Measurements from ENCODE around the gene GLP2R.

Gene GLP2R

DNA sequence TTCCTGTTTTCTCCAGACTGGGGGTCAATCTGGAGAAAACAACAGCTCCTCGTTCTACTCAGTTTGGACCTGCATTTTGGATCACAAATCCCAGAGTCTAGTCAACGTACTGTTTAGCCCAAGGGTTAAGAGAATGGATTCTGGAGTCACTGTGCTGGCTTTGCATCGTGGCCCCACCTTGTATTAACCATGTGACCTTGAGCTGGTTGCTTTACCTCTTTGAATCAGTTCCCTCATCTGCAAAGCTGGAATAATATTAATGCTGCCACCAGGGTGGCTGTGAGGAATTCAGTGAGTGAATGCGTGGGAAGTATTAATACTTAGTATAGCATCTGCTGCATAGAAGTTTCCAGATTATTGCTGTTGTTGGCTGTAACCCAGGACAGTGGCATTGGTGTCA, 23.0 kb upstream of the GLP2R start:
- Mint-ChIP-seq H3K4me1 (ENCODE audit: low read depth) (no peaks in the 10 kb centered on the region), H3K27ac (no peak overlapping the region), H3K27me3 (peaks cover 22% of the 10 kb centered on the region), H3K4me3 (no peak overlapping the region), H3K36me3 (no peaks in the 10 kb centered on the region), H3K9me3 (ENCODE audit: low read depth) (peaks cover 14% of the 10 kb centered on the region)

DNA sequence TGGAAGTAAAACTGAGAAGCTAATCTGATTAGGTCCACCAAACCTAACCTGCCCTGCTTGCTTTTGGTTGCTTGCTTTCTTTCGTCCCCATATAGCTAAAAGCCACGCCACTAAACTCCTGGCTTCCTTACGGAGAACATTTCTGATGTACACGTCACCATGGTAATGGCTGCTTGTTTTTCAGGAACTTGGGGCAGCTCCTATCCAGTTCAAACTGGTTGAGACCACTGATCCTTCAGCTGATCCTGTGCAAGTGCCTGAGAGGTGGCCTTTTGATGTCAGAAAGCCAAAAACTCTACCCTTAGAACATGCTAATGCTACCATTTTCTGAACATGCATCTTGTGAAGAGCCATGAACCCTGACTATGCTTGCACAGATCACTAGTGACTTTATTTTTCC, 20.0 kb upstream of the GLP2R start:
- H3K36me3 Mint-ChIP-seq, result no peaks in the 10 kb centered on the region
- no peak overlapping the region for H3K4me3 Mint-ChIP-seq
- no peak overlapping the region for H3K27ac Mint-ChIP-seq
- H3K4me1 Mint-ChIP-seq (ENCODE audit: low read depth), result no peaks in the 10 kb centered on the region
- peaks cover 15% of the 10 kb centered on the region for H3K27me3 Mint-ChIP-seq
- H3K9me3 Mint-ChIP-seq (ENCODE audit: low read depth), result peaks cover 14% of the 10 kb centered on the region

- no peaks in the 10 kb centered on the region for H3K4me1 Mint-ChIP-seq (ENCODE audit: low read depth)
- H3K27ac Mint-ChIP-seq, result no peak overlapping the region
- H3K36me3 Mint-ChIP-seq, result no peaks in the 10 kb centered on the region
- peaks cover 20% of the 10 kb centered on the region for H3K27me3 Mint-ChIP-seq
- no peak overlapping the region for H3K4me3 Mint-ChIP-seq
- peaks cover 14% of the 10 kb centered on the region for H3K9me3 Mint-ChIP-seq (ENCODE audit: low read depth)
Observed at GRCh38 chr17:9806699-9807098, 19.0 kb upstream of the GLP2R start.

GRCh38 chr17:9809409-9809808, 16.3 kb upstream of the GLP2R start:
- H3K36me3 Mint-ChIP-seq, result no peaks in the 10 kb centered on the region
- H3K4me1 Mint-ChIP-seq (ENCODE audit: low read depth), result no peaks in the 10 kb centered on the region
- peaks cover 9% of the 10 kb centered on the region for H3K9me3 Mint-ChIP-seq (ENCODE audit: low read depth)
- no peak overlapping the region for H3K4me3 Mint-ChIP-seq
- H3K27ac Mint-ChIP-seq, result no peak overlapping the region
- H3K27me3 Mint-ChIP-seq, result peaks cover 9% of the 10 kb centered on the region

GRCh38 chr17:9810100-9810949, 15.4 kb upstream of the GLP2R start:
- Mint-ChIP-seq H3K4me1 (ENCODE audit: low read depth) (no peaks in the 10 kb centered on the region), H3K36me3 (no peaks in the 10 kb centered on the region)

DNA sequence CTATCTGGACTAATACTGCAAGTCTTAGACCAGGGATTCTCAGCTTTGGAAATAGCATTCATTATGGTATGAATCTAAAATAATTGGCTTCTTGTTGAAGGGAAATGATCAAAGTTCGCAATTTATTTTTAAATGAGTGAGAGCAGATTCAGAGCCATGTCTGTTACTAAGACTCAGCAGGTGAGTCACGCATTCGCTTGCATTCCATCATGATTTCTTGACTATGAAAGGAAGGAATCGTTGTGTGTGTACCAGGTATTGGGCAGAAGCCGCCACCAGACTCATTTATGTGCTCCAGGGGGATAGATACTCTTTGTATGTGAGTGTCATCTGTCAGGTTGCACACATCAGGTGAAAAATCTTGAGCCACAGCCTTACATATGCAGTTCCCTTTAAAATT, 14.6 kb upstream of the GLP2R start:
- H3K36me3 Mint-ChIP-seq, result no peaks in the 10 kb centered on the region
- H3K9me3 Mint-ChIP-seq (ENCODE audit: low read depth), result no peaks in the 10 kb centered on the region
- H3K4me1 Mint-ChIP-seq (ENCODE audit: low read depth), result no peaks in the 10 kb centered on the region
- no peak overlapping the region for H3K4me3 Mint-ChIP-seq
- peaks cover 5% of the 10 kb centered on the region for H3K27me3 Mint-ChIP-seq
- H3K27ac Mint-ChIP-seq, result no peak overlapping the region

More at GRCh38 chr17:9810100-9810949, 15.4 kb upstream of the GLP2R start:
- Mint-ChIP-seq H3K27ac (no peak overlapping the region), H3K27me3 (peaks cover 5% of the 10 kb centered on the region), H3K4me3 (no peak overlapping the region), H3K9me3 (ENCODE audit: low read depth) (peaks cover under 1% of the 10 kb centered on the region)

GRCh38 chr17:9811537-9811936, 14.2 kb upstream of the GLP2R start:
- no peak overlapping the region for H3K4me3 Mint-ChIP-seq
- H3K4me1 Mint-ChIP-seq (ENCODE audit: low read depth), result no peaks in the 10 kb centered on the region
- no peaks in the 10 kb centered on the region for H3K36me3 Mint-ChIP-seq
- H3K9me3 Mint-ChIP-seq (ENCODE audit: low read depth), result no peaks in the 10 kb centered on the region
- H3K27me3 Mint-ChIP-seq, result peaks cover 5% of the 10 kb centered on the region
- H3K27ac Mint-ChIP-seq, result no peak overlapping the region

DNA sequence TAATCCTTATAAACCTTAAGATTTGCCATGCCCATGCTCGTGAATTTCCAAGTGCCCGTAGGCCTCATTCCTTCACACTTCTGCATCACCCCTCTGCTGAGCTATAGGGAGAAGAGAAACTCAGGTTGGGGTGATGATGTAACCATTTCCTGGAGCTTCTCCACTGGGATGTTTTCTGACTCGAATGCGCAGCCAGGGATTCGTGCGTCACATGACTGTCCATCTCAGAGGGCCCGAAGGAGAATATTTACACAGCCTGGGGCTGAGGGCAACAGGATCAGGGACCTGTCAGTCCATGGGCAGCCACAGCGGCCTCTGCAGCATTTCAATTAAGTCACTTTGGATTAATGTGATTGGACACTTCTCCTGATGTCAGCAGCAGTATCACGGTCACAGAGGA, 12.6 kb upstream of the GLP2R start:
- H3K4me3 Mint-ChIP-seq, result no peak overlapping the region
- H3K27ac Mint-ChIP-seq, result no peak overlapping the region
- peaks cover 5% of the 10 kb centered on the region for H3K27me3 Mint-ChIP-seq
- no peaks in the 10 kb centered on the region for H3K9me3 Mint-ChIP-seq (ENCODE audit: low read depth)
- no peaks in the 10 kb centered on the region for H3K36me3 Mint-ChIP-seq
- no peaks in the 10 kb centered on the region for H3K4me1 Mint-ChIP-seq (ENCODE audit: low read depth)

DNA sequence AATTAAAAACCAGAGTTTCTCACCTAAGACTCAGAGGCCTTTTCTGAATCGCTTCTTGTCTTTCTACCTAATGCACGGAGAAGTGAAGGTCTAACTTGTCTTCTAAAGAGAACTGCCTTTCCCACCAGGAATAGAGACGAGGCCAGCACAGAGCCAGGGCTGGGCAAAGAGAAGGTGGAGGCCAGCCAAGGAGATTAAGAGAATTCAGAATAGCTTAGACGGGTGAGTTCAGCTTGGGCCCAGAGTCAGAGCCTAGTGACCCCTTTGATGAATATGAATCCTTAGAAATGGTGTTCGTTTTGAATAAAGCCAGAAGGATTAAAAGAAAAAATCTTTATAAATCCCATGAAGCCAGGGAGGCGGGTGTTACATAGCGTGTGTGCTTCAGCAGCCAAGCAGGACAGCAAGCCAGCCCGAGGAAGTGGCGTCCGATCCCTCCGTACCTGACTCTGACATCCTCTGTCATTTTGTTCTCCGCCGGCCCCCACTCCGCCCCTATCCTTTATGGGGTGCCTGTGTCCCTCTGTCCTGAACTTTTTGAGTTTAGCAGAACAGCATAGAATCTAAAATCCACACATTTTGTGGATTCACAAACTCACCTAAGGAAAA, 11.3 kb upstream of the GLP2R start:
- H3K36me3 Mint-ChIP-seq, result no peaks in the 10 kb centered on the region
- peaks cover 9% of the 10 kb centered on the region for H3K27me3 Mint-ChIP-seq
- H3K9me3 Mint-ChIP-seq (ENCODE audit: low read depth), result no peaks in the 10 kb centered on the region
- no peaks in the 10 kb centered on the region for H3K4me1 Mint-ChIP-seq (ENCODE audit: low read depth)
- no peak overlapping the region for H3K4me3 Mint-ChIP-seq
- no peak overlapping the region for H3K27ac Mint-ChIP-seq

DNA sequence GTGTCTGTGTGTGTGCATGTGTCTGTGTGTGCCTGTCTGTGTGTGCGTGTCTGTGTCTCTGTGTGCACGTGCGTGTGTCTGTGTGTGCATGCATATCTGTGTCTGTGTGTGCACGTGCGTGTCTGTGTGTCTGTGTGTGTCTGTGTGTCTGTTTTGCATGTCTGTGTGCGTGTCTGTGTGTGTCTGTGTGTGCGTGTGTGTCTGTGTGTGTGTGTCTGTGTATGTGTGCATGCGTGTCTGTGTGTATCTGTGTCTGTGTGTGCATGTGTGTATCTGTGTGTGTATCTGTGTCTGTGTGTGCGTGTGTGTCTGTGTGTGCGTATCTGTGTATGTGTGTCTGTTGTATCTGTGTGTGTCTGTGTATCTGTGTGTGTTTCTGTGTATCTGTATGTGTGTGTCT, 9.3 kb upstream of the GLP2R start:
- no peaks in the 10 kb centered on the region for H3K4me1 Mint-ChIP-seq (ENCODE audit: low read depth)
- H3K27me3 Mint-ChIP-seq, result peaks cover 4% of the 10 kb centered on the region
- H3K27ac Mint-ChIP-seq, result no peak overlapping the region
- no peaks in the 10 kb centered on the region for H3K36me3 Mint-ChIP-seq
- H3K4me3 Mint-ChIP-seq, result no peak overlapping the region
- H3K9me3 Mint-ChIP-seq (ENCODE audit: low read depth), result no peaks in the 10 kb centered on the region

- Mint-ChIP-seq H3K9me3 (ENCODE audit: low read depth) (no peaks in the 10 kb centered on the region), H3K36me3 (no peaks in the 10 kb centered on the region), H3K4me1 (ENCODE audit: low read depth) (no peaks in the 10 kb centered on the region), H3K27ac (no peak overlapping the region), H3K4me3 (no peak overlapping the region), H3K27me3 (peaks cover 4% of the 10 kb centered on the region)
Observed at GRCh38 chr17:9817086-9817485, 8.6 kb upstream of the GLP2R start.

DNA sequence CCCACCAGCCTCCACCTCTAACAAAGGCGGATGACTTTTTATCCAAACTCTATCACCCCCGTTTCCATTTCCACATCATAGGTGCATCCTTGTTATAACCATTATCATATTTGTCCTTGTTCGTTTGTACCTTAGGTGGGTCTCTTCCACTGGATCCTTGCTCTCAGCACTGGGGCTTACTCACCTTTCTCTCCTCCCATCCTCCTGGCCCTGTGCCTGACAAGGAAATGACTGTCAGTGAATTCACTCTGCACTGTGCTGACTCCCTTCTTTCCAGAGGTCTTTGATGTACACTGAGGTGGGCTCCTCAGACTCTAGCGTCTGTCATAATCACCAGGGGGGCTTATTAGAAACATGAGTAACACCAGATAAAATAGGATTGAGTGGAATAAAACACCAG, 7.0 kb upstream of the GLP2R start:
- no peaks in the 10 kb centered on the region for H3K4me1 Mint-ChIP-seq (ENCODE audit: low read depth)
- H3K4me3 Mint-ChIP-seq, result no peak overlapping the region
- no peak overlapping the region for H3K27ac Mint-ChIP-seq
- H3K9me3 Mint-ChIP-seq (ENCODE audit: low read depth), result no peaks in the 10 kb centered on the region
- H3K36me3 Mint-ChIP-seq, result no peaks in the 10 kb centered on the region
- peaks cover 7% of the 10 kb centered on the region for H3K27me3 Mint-ChIP-seq

DNA sequence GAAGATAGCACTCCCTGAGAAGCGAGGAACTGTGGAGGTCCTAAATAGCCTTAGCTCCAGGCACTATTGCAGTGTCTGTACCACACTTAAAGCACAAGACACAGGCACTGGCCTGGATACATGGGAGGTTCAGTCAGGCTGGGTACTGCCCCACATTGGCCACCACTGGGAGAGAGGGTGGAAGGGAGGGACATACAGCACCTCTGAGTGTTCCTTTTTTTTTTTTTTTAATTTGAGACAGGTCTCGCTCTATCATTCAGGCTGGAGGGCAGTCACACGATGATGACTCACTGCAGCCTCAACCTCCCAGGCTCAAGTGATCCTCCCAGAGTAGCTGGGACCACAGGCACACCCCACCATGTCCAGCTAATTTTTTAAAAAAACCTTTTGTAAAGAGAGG, 5.3 kb upstream of the GLP2R start:
- Mint-ChIP-seq H3K9me3 (ENCODE audit: low read depth) (no peaks in the 10 kb centered on the region), H3K36me3 (no peaks in the 10 kb centered on the region), H3K4me3 (no peak overlapping the region), H3K4me1 (ENCODE audit: low read depth) (no peaks in the 10 kb centered on the region), H3K27ac (no peak overlapping the region), H3K27me3 (peaks cover 12% of the 10 kb centered on the region)

DNA sequence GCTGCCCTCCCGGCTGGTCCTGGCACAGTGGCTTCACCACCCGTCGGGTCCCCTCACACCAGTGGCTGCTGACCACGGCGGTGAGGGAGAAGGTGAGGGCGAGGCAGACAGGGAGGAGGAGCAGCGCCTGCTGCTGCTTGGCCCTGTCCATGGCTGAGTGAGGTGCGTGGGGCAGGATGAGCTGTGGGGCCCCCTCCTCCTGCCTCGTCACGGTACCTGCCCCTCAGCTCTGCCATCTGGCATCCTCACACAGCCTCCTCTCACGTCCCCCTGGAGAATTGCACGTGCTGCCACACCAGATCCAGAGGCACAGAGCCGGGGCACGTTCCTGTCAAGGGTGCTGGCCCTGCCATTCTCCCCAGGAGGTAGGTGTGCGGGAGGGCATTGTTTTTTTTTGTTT, 3.8 kb upstream of the GLP2R start, which contains the start of gene GSG1L2:
Gene GSG1L2, minus strand, starts transcription at position 159 of the 400 bp plus-strand sequence. Its CDS starts 8 bp downstream, at position 151.
- Mint-ChIP-seq H3K9me3 (ENCODE audit: low read depth) (no peaks in the 10 kb centered on the region), H3K36me3 (no peaks in the 10 kb centered on the region), H3K27me3 (peaks cover 13% of the 10 kb centered on the region), H3K27ac (no peak within 1 kb of the TSS), H3K4me1 (ENCODE audit: low read depth) (no peaks in the 10 kb centered on the region), H3K4me3 (no peak within 1 kb of the TSS)

DNA sequence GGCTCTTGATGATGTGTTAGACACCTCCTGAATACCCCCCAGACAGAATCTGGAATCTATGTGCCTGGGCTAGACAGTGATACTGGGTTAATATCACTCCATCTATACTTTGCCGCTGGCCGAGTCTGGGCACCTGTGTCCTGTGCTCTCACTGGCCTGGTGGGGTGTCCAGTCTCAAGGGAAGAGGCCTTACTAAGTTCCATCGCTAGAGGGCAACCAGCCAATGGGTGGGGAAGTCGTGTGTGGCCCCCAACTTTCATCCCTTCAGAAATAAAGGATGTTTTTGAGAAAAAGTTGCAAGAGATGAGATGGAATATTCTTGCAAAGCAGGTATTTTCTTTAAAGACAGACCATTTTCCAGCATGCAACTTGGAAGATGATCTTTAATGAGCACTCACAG, 1.6 kb upstream of the GLP2R start:
- no peaks in the 10 kb centered on the region for H3K9me3 Mint-ChIP-seq (ENCODE audit: low read depth)
- H3K4me3 Mint-ChIP-seq, result no peak overlapping the region
- H3K4me1 Mint-ChIP-seq (ENCODE audit: low read depth), result no peaks in the 10 kb centered on the region
- H3K27me3 Mint-ChIP-seq, result peaks cover 10% of the 10 kb centered on the region
- H3K36me3 Mint-ChIP-seq, result no peaks in the 10 kb centered on the region
- no peak overlapping the region for H3K27ac Mint-ChIP-seq

All from activated naive CD8-positive, alpha-beta T cell (primary cell).